Measurements from ENCODE around the gene ARG1. TPM values are rescaled to one million over a fixed set of nuclear protein-coding genes. Genes with fewer than 3 reads are reported as not detected.
"Not testable (repeated sequence)": the region's sequence is repeated elsewhere in the genome, so short reads cannot be mapped to it uniquely, and the experiment has no call there.

The ARG1 gene
- polyA plus RNA-seq, 2 of the 4 experiments (the other 2 are of a cell fraction): not detected

DNA sequence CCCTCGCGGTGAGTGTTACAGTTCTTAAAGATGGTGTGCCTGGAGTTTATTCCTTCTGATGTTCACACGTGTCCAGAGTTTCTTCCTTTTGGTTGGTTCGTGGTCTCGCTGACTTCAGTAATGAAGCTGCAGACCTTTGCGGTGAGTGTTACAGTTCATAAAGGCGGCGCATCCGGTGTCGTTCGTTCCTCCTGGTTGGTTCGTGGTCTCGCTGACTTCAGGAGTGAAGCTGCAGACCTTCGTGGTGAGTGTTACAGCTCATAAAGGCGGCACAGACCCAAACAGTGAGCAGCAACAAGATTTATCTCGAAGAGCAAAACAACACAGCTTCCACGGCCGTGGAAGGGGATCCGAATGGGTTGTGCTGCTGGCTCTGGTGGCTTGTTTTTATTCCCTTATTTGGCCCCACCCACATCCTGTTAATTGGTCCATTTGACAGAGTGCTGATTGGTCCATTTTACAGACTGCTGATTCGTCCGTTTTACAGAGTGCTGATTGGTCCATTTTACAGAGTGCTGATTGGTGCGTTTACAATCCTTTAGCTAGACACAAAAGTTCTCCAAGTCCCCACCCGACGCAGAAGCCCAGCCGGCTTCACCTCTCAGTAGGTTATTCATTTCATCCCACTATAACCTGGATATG lies 48.2 kb upstream of the ARG1 start:
- no peak overlapping the region for H3K4me3 ChIP-seq
- FAIRE-seq: no peak
- H3K4me2 ChIP-seq: no peak overlapping the region
- no peak overlapping the region for H3K27ac ChIP-seq
- DNase-seq (ENCODE audit: low read depth in 1 of 2, low spot score in 1 of 2): no peak
- POLR2A ChIA-PET: no interaction called here
- H3K4me1 ChIP-seq: no peaks in the 10 kb centered on the region
- H3K9me3 ChIP-seq: no peaks in the 10 kb centered on the region
- WGBS (ENCODE audit: missing lambda C conversion rate): 76% methylated on average over 25 of the region's 25 CpGs
- TF ChIP-seq, protein P1, sequence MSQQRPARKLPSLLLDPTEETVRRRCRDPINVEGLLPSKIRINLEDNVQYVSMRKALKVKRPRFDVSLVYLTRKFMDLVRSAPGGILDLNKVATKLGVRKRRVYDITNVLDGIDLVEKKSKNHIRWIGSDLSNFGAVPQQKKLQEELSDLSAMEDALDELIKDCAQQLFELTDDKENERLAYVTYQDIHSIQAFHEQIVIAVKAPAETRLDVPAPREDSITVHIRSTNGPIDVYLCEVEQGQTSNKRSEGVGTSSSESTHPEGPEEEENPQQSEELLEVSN (IDR thresholded peaks at IDR 0.05; ENCODE audit: borderline replicate concordance, low read depth): no peak
- TF ChIP-seq RCOR1 (IDR thresholded peaks at IDR 0.05; ENCODE audit: low read depth, low read length) (no peak), HOXB13 (CRISPR knock-in tag; IDR thresholded peaks at IDR 0.05; ENCODE audit: low read depth) (no peak), SMC3 (IDR thresholded peaks at IDR 0.05) (no peak), FOSL2 (IDR thresholded peaks at IDR 0.05) (no peak), FOSL2 (CRISPR knock-in tag; IDR thresholded peaks at IDR 0.05) (no peak), HOXA7 (CRISPR knock-in tag; IDR thresholded peaks at IDR 0.05) (no peak), ZSCAN20 (CRISPR knock-in tag; IDR thresholded peaks at IDR 0.05) (no peak)
- TF ChIP-seq, protein P2, sequence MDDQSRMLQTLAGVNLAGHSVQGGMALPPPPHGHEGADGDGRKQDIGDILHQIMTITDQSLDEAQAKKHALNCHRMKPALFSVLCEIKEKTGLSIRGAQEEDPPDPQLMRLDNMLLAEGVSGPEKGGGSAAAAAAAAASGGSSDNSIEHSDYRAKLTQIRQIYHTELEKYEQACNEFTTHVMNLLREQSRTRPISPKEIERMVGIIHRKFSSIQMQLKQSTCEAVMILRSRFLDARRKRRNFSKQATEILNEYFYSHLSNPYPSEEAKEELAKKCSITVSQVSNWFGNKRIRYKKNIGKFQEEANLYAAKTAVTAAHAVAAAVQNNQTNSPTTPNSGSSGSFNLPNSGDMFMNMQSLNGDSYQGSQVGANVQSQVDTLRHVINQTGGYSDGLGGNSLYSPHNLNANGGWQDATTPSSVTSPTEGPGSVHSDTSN (IDR thresholded peaks at IDR 0.05): no peak
- CTCF ChIA-PET: interaction anchor here (0.6 kb wide), 1 partner anchor 9 kb away, joined by 3 read pairs; no protein-coding TSS in a partner anchor
- ATAC-seq: no peak

DNA sequence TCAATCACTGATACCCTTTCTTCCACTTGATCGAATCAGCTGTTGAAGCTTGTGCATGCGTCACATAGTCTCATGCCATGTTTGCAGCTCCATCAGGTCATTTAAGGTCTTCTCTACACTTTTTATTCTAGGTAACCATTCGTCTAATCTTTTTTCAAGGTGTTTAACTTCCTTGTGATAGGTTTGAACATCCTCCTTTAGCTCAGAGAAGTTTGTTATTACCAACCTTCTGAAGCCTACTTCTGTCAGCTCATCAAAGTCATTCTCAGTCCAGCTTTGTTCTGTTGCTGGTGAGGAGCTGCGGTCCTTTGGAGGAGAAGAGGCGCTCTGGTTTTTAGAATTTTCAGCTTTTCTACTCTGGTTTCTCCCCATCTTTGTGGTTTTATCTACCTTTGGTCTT lies 42.1 kb upstream of the ARG1 start:
- WGBS (ENCODE audit: missing lambda C conversion rate): 60% methylated on average over 5 of the region's 5 CpGs
- ATAC-seq; H3K4me3 ChIP-seq; DNase-seq (ENCODE audit: low read depth in 1 of 2, low spot score in 1 of 2); H3K4me1 ChIP-seq; H3K4me2 ChIP-seq; H3K27ac ChIP-seq; H3K9me3 ChIP-seq; POLR2A ChIA-PET; FAIRE-seq: not testable (repeated sequence)
- CTCF ChIA-PET: interaction anchor here (1.0 to 5.1 kb wide), 2 partner anchors 11 to 646 kb away, joined by 4 to 26 read pairs; no protein-coding TSS in a partner anchor

DNA sequence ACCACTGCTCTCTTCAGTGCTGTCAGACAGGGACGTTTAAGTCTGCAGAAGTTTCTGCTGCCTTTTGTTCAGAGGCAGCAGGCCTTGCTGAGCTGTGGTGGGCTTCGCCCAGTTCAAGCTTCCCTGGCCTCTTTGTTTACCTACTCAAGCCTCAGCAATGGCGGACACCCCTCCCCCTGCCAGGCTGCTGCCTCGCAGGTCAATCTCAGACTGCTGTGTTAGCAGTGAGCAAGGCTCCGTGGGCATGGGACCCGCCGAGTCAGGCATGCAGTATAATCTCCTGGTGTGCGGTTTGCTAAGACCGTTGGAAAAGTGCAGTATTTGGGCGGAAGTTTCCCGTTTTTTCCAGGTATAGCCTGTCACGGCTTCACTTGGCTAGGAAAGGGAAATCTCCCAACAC lies 41.3 kb upstream of the ARG1 start:
- ATAC-seq; H3K27ac ChIP-seq; H3K9me3 ChIP-seq; FAIRE-seq; H3K4me1 ChIP-seq; H3K4me3 ChIP-seq; DNase-seq (ENCODE audit: low read depth in 1 of 2, low spot score in 1 of 2); H3K4me2 ChIP-seq; POLR2A ChIA-PET: not testable (repeated sequence)
- CTCF ChIA-PET: interaction anchor here (0.6 to 5.1 kb wide), 2 partner anchors 12 to 59 kb away, joined by 3 to 26 read pairs; no protein-coding TSS in a partner anchor
- whole genome bisulfite sequencing (ENCODE audit: missing lambda C conversion rate): 63% methylated on average over 10 of the region's 12 CpGs

DNA sequence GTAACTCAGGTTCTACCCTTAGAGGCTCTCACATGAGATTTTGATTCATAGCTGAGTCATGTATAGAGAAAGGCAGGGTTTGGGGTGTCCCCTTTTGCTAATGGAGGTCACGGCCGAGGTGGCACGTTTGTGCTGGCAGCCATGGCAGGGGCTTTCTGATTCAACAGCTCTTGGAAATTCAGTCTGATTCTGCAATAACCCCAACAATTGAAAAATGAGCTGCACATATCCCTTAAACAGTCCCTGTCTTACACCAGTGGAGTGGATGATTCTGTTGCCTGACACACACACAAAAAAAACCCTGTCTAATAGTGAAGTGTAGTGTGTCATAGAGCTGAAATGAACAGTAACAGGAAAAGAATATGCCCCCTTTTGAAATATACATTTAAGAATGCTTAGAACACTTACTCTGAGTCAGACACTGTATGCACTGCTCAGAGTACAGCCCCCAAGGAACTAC lies 40.4 kb upstream of the ARG1 start:
- ATAC-seq: no peak
- H3K9me3 ChIP-seq: no peaks in the 10 kb centered on the region
- WGBS (ENCODE audit: missing lambda C conversion rate): 45% methylated on average over 3 of the region's 3 CpGs
- TF ChIP-seq MAZ (IDR thresholded peaks at IDR 0.05; ENCODE audit: borderline replicate concordance, low read depth, low read length) (no peak), RCOR1 (IDR thresholded peaks at IDR 0.05; ENCODE audit: low read depth, low read length) (no peak)
- TF ChIP-seq, protein P3, sequence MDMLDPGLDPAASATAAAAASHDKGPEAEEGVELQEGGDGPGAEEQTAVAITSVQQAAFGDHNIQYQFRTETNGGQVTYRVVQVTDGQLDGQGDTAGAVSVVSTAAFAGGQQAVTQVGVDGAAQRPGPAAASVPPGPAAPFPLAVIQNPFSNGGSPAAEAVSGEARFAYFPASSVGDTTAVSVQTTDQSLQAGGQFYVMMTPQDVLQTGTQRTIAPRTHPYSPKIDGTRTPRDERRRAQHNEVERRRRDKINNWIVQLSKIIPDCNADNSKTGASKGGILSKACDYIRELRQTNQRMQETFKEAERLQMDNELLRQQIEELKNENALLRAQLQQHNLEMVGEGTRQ (IDR thresholded peaks at IDR 0.05): no peak
- ChIA-PET POLR2A (no interaction called here), CTCF (interaction anchor here (1.1 to 5.1 kb wide), 3 partner anchors 13 to 641 kb away, joined by 3 to 26 read pairs (median 7); no protein-coding TSS in a partner anchor)
- no peak for DNase-seq (ENCODE audit: low read depth in 1 of 2, low spot score in 1 of 2)
- FAIRE-seq: no peak
- H3K27ac ChIP-seq: no peak overlapping the region
- no peak overlapping the region for H3K4me3 ChIP-seq
- no peak overlapping the region for H3K4me2 ChIP-seq
- no peaks in the 10 kb centered on the region for H3K4me1 ChIP-seq

DNA sequence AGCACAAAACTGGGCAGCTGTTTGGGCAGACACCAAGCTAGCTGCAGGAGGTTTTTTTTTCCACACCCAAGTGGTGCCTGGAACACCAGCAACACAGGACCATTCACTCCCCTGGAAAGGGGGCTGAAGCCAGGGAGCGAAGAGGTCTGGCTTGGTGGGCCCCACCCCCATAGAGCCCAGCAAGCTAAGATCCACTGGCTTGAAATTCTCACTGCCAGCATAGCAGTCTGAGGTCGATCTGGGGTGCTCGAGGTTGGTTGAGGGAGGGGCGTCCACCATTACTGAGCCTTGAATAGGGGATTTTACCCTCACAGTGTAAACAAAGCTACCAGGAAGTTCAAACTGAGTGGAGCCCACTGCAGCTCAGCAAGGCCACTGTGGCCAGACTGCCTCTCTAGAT lies 34.4 kb upstream of the ARG1 start:
- H3K27ac ChIP-seq; POLR2A ChIA-PET; H3K4me3 ChIP-seq; H3K4me2 ChIP-seq; FAIRE-seq; ATAC-seq; H3K4me1 ChIP-seq; H3K9me3 ChIP-seq; DNase-seq (ENCODE audit: low read depth in 1 of 2, low spot score in 1 of 2): not testable (repeated sequence)
- no CpG with 5 or more reads among the region's 4 CpGs for WGBS (ENCODE audit: missing lambda C conversion rate)
- CTCF ChIA-PET: interaction anchor here (1.1 to 2.8 kb wide), 3 partner anchors 19 to 667 kb away, joined by 3 to 5 read pairs (median 4); no protein-coding TSS in a partner anchor

Data from A549 (cell line).